HG03064 (cell line): ENCODE measurements around the gene CACNA2D4.

Source experiments
- ATAC-seq: cut with Tn5 transposase; IDR thresholded peaks from one replicate; pipeline ENCODE4 v1.9.1; 2021; ENCODE audit warnings: low read depth; ENCODE audit not compliant: unreplicated experiment

CACNA2D4 gene

DNA sequence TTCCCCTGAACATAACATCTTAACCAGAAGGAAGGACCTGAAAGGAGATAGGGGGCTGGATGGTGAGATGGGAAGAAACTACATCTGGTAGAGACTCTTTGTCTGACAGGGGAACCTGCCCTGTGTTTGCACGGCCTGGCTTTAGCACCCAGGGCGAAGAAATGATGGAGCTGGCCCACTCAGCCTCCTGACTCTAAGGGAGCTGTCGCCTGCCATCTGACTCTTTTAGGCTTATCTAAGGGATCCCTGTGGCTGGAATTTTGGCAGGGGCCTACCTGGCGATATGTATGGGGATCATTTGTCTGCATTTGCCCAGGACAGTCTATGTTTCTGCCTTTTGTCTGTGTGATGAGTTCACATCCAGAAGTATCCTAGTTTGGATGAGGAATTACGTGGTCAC, 15.6 kb upstream of the CACNA2D4 start:
- ATAC-seq, result no peak

DNA sequence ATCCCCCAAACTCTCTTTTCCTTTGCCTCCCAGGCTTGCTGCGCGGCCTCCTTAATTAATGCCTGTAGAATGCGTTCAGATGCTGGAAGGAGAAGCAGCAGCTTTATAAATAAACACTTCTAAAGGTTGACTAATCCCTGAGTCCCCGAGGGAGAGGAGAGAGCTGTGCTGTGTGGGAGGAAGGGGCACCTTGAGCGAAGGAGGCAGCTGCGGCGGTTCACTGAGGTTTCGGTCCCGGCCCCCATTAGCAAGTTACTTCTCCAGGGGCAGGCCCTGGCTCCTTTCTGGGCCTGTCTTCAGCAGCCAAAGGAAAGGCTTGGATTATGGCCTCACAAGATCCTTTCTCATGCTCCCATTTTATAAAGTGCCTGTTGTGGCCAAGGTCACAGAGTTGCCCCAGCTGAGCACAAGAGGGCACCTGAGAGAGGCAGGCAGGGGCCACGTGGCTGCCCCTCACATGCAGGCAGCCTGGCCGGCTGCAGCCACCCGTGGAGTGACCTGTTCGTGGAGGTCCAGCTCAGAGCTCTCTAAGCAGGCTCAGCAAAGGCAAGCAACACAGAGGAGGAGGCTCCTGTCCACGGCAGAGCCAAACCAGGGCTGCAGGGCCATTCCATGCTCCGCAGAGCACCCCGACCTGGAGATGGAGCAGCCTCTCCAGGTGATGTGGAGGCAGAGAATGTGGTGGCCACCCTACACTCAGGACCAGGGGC, 15.0 kb upstream of the CACNA2D4 start:
- ATAC-seq, result no peak

DNA sequence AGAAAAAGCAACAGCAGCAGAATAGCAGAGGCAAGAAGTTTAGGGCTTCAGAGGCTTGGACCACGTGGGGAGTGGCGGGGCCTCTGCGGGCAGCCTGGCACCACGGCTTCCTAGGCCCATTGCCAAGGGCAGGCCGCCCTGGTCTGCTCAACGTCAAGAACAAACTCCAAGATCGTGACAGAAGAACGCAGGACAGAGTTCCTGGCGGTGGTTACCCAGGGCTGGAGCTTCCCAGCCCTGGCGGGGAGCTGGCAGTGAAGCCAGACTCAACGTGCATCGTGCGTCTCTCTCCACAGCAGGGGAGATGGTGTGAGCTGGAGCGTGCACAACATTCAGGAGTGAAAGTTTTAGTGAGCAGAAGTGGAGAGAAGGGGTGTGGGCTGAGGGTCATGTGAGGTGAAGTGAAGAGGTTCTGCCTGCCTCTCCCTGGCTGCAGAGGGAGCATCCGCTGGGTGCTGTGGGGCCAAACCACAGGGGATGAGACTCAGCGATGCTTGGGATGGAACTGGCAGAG, 13.9 kb upstream of the CACNA2D4 start:
- no peak for ATAC-seq

DNA sequence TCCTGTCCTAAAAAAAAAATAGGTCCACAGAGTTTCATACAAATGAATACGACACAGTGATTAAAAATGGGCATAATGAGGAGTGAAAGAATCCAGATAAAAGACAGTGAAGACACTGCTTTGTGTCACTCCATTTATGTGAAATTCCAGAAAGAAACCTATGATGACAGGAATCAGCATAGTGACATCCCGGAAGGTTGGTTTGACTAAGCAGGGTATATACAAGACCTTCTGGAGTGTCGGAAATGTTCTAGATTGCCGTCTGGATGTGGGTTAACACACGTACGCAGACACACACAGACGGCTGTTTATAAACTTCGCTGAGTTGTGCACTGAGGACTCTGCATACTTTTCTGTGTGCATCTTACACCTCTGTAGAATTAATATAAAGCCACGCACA, 13.2 kb upstream of the CACNA2D4 start:
- ATAC-seq, result no peak

DNA sequence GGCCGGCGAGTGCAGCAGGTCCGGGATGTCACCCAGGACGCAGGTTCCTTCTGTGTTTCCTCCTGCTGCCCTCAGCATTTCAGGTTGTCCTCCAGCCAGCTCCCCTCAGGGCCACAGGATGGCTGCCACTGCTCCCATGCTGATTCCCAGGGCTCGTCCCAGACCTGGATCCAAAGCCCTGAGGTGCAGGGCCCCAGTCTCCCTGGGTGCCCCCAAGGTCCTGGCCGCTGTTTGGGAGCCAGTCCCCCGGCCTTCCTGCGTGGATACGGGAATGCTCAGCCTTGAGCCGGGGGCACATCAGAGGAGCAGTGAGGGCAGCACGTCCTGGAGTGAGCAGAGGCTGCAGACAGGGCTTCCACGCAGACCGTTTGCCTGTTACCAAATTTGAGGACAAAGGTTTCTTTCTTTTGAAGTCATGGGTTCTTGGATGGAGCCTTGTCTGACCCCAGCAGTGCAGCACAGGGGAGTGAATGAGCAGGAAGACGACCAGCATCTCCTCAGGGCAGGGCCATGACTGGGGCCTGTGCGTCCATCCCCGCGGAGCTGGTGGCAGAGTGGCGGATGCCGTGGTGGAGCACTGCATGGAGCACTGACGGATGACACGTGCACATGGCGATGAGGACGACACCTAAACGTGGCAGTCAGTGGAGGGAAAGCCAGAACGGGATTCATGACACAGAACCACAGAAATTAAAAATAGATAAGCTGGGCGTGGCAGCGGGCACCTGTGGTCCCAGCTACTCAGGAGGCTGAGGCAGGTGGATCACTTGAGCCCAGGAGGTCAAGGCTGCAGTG, 12.5 kb upstream of the CACNA2D4 start:
- ATAC-seq, result no peak

DNA sequence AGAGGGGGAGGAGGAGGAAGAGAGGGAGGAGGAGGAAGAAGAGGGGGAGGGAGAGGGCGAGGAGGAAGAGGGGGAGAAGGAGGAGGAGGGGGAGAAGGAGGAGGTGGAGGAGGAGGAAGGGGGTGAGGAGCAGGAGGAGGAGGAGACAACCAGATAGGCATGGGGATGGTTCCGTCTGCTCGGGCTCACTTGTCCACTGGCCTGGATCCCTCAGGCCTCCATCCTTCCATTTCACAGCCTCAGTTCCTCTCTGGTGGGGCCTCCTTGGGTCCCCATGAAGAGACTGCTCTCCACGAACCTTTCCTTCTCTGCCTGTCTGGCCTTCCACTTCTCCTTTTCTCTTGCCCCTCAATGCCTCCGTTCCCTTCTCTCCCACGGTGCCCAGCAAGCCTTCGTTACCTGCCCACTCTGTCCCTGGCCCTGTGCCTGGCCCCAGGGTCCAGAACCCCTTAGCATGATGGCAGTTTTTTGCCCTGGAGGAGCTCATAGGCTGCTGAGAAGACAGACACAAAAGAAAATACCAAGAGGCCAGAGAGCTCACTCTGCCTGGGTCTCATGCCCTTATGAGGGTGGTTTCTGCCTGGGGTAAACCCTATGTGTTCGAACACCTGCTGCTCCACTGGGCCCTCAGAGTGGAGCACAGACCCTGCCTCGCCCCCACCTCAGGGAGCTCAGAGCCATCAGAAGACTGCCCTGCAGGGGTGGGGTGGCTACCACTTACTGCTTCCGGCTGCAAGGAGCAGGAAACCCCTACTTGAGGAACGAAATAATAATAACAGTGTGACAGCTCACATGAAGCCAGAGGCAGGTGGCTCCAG, 11.7 kb upstream of the CACNA2D4 start:
- no peak for ATAC-seq

GRCh38 chr12:1929241-1929984, 11.0 kb upstream of the CACNA2D4 start:
- ATAC-seq, result no peak

DNA sequence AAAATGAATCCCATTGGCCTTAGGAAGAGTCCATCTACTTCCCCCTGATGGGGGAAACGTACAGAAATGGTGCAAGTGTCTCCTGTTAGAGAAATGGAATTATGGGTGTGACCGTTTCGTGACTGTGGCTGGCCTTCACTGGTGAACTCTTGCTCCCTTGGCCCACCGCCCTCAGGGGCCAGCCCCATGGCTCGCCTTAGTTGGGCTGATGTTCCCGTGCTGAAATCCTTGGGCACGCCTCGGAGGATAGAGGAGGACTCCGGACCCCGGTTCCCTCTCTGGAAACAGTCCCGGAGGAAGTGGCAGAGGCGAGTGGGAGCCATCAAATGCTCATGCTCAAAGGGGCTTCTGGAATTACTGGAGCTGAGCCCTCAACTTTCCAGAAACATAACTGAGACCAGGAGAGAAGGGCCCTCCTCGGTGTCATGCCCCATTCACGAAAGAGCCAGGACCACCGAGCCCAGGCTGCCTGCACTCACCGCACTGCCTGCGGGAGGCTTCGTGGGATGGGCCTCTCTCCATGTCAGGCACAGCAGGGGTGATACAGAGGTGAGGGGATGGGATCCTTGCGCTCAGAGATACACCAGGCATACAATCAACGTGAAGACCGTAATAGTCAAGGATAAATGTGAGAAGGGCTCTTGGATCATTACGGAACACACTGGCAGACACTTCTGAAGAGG, 10.1 kb upstream of the CACNA2D4 start:
- no peak for ATAC-seq

- no peak for ATAC-seq
Observed at GRCh38 chr12:1927751-1928351, 9.4 kb upstream of the CACNA2D4 start.

DNA sequence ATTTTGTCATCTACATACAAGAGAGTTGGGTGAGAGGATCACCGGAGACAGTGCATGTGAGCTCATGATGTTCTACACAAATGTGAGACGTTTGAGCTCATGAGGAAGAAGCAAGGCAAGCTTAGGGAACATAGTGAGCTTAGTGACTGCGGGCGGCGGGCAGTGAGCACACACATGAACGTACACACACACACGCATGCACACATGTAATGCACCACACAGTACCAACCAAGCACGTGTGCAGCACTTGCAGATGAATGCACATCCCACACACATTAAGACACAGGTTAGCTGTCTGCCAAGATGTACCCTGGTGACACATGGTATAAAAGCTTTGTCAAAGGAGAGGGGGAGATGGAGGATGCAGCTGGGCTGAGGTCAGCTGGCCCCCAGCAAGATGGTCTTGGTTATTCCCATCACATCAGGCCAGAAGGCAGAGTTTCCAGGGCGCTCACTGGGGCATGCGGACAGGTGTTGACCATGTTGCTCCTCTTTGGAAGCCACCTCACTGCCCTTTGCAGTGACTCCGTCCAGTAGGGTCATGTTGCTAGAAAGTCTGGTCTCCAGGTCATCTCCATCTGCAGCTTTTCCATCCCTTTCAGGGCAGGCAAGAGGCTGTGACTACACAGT, 8.7 kb upstream of the CACNA2D4 start:
- no peak for ATAC-seq

- ATAC-seq, result no peak
Observed at GRCh38 chr12:1926251-1926657, 7.8 kb upstream of the CACNA2D4 start.

DNA sequence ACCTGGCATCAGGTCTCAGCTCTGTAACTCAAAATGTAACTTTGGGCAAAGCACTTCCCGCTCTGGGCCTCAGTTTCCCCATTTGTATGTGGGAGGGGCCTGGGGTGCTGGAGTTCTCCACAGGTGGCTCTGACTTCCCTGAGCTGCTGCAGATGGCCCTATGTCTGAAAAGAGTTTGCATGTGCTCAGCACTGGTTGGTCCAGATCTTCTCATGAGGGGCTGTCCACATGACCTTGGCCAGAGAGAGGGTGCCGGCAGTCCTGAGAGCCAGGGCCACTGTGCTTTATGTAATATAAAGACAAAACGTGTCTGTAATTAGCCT, 7.2 kb upstream of the CACNA2D4 start:
- no peak for ATAC-seq

DNA sequence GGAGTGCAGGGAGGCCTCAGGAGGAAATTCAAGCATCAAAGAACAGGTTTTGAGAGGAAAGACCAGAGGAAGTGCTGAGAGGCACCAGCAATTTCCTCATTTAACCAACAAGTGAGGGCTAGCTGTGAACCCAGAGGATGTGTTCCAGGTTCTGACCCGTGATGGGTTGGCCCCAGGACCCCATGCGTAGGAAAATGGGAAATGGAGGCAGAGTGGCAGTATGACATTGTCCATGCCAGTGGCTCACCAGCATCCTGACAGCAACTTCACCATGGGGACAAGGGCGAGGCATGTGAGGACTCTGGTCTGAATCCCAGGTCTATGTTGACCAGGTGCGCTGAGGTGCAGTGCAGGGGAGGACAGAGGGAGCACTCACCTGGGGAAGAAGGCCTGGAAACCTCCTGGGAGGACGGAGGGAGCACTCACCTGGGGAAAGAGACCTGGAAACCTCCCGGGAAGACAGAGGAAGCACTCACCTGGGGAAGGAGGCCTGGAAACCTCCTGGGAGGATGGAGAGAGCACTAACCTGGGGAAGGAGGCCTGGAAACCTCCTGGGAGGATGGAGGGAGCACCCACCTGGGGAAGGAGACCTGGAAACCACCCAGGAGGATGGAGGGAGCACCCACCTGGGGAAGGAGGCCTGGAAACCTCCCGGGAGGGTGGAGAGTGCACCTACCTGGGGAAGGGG, 6.7 kb upstream of the CACNA2D4 start:
- no peak for ATAC-seq

GRCh38 chr12:1922985-1923384, 4.5 kb upstream of the CACNA2D4 start:
- ATAC-seq, result no peak

- ATAC-seq, result no peak
Observed at GRCh38 chr12:1922075-1922709, 3.7 kb upstream of the CACNA2D4 start.

- no peak for ATAC-seq
Observed at GRCh38 chr12:1920971-1921370, 2.5 kb upstream of the CACNA2D4 start.

DNA sequence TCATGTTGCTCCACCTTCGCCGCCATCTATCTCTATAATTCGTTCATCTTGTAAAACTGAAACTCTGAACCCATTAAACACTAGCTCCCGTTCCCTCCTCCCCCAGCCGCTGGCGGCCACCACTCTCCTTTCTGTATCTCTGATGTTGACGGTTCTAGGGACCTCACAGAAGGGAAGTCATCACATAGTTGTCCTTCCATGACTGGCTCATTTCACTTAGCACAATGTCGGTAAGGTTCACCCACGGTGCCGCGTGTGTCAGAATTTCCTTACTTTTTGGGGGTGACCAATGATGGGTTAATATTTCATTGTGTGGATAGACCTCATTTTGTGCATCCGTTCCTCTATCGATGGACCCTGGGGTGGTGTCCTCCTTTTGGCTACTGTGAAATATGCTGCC, 2.0 kb upstream of the CACNA2D4 start:
- no peak for ATAC-seq

GRCh38 chr12:1919763-1920162, 1.3 kb upstream of the CACNA2D4 start:
- no peak for ATAC-seq
